CD1c-positive myeloid dendritic cell (primary cell): ENCODE results near the gene ARSI.

Experiments used
- DNase-seq: peaks from one replicate; pipeline ENCODE4 v3.0.0-alpha.2; 2016; ENCODE audit errors: extremely low spot score

The ARSI gene

GRCh38 chr5:150302301-150303069 is at the start of gene ARSI:
Gene ARSI, minus strand, starts transcription at chr5:150302905. Its CDS starts 532 bp downstream, at chr5:150302373.
- DNase-seq: no peak

DNA sequence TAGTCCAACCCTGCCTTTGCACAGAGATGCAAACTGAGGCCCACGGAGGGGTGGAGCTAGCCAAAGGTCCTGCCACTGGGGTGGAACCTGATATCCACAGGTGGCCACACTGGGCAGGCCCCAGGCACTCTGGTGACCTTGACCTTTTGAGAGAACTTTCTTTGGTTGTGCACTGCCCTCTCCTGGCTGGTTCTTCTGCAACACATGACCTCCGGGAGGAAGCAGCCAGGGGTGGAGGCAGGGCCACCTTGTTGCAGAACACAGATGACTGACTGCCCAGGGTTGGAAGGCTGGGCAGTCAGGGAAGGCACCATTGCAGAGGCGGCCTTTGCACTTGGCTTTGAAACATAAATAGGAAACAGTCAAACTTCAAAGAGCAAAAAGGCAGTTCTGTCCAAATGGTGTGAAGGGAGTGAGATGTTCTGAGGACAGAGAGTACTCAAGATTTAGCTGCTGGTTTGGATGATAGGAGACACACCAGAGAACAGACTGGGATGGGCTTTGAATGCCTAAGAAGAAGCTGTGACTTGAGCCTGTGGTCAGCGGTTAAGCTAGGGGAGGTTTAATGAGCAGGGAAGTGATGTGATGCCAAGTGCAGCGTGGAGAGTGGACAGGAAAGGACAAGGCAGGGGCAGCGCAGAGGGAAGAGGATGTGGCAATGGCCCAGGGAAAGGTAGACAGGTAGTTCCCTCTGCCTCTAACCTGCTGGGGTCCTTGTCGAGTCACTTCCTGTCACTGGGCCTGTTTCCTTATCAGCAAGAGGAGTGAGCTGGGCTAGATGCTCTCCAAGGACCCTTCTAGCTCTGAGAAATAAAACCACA is 48.0 kb upstream of the ARSI start:
- DNase-seq: peak; percentile 74

DNA sequence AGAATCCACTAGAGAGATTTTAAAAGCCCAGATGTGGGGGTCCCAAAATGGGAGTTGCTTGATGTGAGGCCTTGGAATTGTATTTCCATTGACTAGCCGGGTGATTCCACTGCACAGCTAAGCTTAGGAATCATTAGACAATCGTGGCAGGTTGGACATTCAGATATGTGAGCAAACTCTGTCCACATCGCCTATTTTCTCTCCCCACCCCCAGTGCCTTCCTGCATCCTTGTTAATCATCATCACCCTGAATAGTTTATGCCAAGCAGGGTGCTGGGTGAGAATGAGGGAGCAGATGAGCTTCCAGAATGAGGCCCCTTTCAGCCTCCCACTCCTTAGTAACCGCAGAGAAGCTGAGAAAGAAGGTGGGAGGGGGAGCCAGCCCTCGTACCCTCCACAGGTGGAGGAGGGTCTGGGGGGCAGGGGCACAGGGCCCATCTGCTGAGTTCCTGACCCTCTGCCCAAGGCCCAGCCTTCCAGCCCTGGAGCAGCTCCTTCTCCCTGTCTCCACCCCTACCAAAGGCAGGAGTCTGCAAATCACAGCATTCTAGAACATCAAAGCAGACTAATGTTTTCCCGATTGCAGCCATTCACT is 47.1 kb upstream of the ARSI start:
- DNase-seq: no peak

- no peak for DNase-seq
Measured at GRCh38 chr5:150347451-150347850, 44.7 kb upstream of the ARSI start.

GRCh38 chr5:150347003-150347402 is 44.3 kb upstream of the ARSI start:
- DNase-seq: no peak

GRCh38 chr5:150346592-150346991 is 43.9 kb upstream of the ARSI start:
- DNase-seq: no peak

DNA sequence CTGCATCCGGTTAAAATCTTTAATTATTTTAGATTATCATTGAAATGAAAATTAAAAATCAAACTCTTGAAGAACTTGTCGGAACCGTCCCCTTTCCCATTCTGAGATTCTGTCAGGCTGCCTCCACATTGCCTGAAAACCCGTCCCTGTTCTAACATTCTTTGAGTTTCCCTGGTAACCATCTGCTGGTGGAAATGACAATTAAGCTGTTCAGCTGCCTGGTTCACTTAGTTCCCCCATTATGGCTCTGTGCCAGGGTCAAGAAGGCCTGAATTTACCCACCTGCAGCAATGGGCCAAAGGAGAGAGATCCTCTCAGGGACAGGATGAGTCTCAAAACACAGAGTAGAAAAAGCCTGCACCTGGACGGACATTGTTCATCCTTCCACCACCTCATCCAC is 43.0 kb upstream of the ARSI start:
- no peak for DNase-seq

DNA sequence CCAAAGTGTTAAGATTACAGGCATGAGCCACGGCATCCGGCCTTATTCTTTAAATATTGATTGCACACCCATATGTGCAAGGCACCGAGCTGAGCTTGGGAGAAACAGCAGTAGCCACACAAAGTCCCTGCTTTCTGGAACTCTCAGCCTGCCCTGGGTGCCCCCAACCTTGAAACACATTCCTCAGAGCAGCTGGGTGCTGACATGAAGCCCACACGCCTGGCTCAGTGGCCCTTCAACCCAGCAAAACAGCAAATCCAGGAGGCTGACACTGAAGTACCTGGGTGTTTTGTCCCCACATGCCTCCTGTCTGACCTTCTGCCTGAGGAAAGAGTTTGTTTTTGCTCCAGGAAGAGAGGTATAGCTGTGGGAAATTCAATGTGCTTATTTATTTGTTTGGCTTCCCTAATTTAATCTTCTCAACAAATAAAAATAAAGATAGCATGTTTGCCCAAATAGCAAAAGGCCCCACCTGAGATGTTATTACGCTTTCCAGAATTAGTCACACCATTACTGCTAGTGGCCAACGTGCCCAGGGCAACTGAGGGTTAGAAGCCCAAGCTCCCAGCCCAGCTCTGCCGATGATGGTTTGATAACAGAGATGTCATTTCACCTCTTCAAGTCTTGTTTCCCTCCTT is 41.4 kb upstream of the ARSI start:
- no peak for DNase-seq

DNA sequence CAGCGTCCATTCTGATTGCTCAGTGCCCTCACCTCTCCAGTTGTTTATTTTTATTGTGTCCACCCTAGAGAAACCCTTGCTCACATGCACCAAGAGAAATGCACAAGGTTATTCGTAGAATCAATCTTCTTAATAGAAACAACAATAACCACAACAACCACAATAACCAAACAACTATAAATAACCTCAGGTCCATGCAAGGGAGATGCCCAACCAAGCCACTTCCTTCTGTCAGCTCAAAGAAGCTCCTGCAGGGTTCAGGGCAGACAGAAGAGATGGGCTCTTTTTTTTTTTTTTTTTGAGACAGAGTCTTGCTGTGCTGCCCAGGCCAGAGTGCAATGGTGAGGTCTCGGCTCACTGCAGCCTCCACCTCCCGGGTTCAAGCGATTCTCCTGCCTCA is 39.9 kb upstream of the ARSI start:
- no peak for DNase-seq

GRCh38 chr5:150341989-150342388 is 39.3 kb upstream of the ARSI start:
- no peak for DNase-seq

DNA sequence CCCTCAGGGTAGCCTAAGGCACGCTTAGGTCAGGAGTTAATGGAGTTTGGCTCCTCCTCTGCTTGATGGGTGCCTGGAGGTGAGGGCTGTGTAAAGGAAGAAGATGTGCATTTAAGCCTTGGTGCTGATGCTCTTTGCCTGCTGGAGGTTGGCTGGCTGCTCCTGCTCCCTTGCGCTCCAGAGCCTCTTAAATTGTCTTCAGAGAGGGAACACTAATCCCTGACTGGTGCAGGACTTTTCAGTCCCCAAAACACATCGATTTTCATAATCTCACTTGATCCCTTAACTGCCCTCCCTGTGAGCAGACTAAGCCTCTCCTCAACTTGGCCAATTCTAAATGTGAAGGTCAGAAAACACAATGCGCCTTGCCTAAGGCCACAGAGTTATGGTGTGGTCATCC is 38.6 kb upstream of the ARSI start:
- DNase-seq: no peak

GRCh38 chr5:150340614-150341255 is 38.0 kb upstream of the ARSI start:
- DNase-seq: peak; percentile 12

DNA sequence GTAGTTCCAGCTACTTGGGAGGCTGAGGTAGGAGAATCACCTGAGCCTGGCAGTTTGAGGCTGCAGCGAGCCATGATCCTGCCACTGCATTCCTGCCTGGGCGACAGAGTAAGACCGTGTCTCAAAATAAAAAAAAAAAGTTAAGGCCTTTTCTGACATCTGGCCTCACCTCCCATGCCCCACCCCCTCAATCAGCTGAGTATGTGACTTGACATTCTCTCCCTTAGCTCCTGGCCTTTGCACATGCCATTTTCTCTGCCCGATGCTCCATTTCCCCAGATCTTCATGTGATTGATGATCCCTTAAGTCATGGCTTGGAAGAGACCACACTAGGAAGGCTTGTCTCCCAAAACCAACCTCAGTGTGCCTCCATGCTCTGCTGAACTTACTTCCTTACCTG is 37.1 kb upstream of the ARSI start:
- DNase-seq: no peak

GRCh38 chr5:150339165-150339564 is 36.5 kb upstream of the ARSI start:
- no peak for DNase-seq

DNA sequence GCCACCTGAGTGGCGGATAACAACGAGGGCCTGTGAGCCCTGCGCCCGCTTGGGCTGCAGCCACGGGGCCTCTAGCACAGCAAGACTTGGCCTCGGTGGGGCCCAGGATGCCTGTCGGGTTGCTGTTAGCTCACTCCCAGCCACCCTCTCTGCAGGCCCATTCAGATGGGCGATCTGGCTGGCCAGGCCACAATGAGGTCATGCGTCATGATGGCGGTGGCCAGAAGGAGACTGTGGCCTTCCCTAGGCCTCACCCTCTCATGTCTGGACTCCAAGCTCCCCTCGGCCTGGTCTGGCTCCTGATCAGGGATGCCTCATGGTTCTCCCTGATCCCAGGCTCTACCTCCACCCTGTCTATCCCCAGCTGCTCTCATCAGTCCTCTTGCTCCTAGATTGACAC is 35.8 kb upstream of the ARSI start:
- DNase-seq: no peak

DNA sequence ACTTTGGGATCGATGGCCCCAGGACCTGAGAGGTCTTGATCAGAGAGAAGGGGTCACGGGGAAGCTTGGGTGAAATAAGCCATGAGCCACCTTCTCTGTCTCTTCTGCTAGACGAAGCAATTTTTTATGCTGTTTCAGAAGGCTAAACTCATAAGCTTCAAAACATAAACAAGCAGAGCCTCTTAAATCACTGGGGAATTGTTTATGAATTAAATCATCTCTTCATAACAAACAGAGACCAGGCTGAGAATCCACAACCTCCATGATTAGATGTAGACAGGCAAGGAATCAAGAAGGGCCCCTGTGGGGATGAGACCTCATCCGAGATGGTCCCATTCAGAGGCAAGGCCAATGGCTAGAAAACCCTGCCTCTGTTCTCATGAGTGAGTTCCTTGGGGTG is 33.1 kb upstream of the ARSI start:
- DNase-seq: no peak

DNA sequence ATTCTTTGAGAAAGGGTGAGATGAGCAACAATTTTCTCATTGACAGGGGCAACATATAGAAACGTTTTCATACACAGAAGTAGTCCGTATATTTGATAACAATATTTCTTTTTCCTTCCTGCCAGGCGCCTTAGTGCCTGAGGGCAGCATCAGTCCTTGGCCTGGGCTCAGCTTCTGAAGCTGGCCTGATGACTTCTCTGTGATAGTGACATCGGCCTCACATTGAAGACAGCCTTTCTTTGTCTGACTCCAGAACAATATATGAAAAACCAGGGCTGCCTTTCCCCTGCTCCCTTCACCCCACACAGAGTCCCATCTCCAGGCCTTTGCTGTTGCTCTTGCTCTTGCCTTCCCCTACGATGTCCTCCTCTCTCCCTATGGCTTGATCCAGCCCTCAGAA is 30.7 kb upstream of the ARSI start:
- no peak for DNase-seq

DNA sequence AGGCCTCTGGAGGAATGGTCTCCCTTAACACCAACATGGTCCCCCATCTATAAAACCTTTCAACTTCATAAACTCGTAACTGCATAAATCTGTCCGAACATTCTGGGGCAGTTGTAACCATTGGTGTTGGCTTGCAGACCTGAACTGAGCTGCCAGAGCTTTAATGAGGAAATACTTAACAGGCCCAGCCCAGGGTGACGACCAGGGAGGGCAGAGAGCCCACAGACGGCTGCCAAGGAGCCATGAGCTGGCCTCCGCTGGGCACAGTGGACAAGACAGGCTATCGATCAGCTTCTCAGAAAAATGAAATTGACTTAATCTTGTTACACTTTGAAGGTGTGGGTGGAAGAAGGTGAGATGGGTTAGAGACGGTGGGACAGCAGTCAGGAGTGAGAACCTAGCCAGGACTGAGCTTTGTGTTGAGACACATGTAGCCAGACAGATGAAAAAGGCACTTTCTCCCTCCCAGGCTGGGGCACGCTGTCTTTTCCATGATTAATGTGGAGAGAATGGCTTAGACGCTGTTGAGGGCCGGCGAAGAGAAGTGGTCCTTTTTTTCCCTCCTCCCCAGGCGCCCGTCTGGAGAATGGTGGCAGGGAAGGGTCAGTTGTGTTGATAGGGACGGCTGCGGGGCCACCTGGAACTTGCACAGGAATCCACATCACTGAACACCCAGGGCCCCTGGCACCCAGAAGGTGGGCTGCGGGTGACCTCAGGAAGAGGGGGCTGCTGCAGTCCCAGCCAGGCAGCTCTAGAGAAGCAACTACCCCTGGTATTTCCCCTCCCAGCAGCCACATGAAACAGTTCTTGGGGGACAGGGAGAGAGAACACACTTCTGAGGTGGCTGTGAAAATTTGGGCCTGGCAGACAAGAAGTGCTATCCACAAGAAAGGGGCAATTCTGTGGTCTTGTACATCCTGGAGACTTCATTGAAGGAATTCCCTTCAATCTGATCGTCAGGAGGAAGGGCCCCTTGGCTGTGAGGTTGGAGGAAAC is 27.5 kb upstream of the ARSI start:
- DNase-seq: no peak

DNA sequence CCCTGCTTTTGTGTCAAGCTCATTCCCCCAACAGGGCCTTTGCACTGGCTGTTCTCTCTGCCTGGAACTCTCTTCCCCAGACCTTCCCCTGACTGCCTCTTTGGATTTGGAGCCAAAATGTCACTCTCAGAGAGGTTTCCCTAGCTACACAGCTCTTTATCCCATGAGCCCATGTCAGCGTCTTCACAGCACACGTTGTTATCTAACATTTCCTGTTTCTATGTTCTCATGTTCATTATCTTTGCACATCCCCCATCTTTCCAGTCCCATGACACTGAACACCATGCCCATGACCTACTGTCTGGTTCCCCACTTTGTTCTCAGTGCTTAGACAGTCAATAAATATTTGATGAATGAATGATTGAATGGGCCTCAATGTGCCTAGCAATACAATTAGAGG is 26.3 kb upstream of the ARSI start:
- DNase-seq: no peak

DNA sequence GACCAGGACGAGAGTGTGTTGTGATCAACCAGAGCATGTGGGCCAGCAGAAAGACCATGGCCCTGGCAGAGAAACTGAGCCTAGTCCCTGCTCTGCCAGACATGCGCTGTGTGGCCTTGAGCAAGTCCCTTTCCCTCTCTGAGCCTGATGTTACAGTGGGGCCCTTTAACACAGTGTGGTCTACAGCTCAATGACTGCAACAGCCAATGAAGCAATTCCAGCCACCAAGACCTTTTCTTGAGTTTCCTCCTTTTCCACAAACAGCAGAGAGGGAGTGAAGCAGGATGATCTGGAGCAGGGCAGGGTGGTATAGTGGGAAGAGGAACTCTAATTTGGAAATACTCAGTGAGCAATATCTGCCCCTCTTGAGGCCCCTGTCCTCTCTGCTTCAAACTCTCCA is 25.8 kb upstream of the ARSI start:
- DNase-seq: no peak

DNA sequence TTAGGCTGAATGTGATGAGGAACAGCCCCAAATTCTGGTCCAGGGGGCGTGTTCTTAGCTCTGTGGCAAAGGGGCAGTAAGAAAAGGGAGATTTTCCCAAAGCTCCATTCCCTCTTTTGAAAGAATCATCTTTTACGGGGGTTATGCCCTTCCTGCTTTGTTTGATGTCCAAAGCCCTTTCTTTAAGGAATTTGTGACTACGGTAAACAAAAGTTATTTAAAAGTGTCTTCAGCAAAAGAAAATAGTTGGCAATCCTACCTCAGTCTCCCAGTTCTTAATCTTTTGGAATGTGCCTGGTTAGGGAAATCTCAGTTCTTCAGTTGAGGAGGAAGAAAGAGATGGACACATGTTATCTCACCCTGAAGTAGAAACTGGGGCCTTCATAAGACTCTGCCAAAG is 24.4 kb upstream of the ARSI start:
- no peak for DNase-seq
